ENCODE measurements around the gene MAGI2. TPM values are rescaled to one million over a fixed set of nuclear protein-coding genes. Genes with fewer than 3 reads are reported as not detected.

Gene MAGI2
- total RNA-seq, 1 experiment from 2014 or later = 0.07 TPM

- H3K4me1 Mint-ChIP-seq (ENCODE audit: insufficient read depth, unreplicated experiment) = no peaks in the 10 kb centered on the region
Observed at GRCh38 chr7:78955329-78955728, 498.1 kb downstream of the MAGI2 start.

GRCh38 chr7:78953726-78954363 is 499.6 kb downstream of the MAGI2 start:
- POLR2A ChIA-PET = no interaction called here
- no peaks in the 10 kb centered on the region for H3K9me3 Mint-ChIP-seq (ENCODE audit: unreplicated experiment)
- no peak for TF ChIP-seq CTCF (IDR thresholded peaks at IDR 0.05; ENCODE audit: unreplicated experiment)
- intact Hi-C loops (cut with micrococcal nuclease) = loop anchor here (10.0 kb wide), 1 partner anchor 211 kb away; no protein-coding TSS in a partner anchor
- no peaks in the 10 kb centered on the region for H3K36me3 Mint-ChIP-seq (ENCODE audit: insufficient read depth, unreplicated experiment)
- peaks cover 86% of the 10 kb centered on the region for H3K27me3 Mint-ChIP-seq (ENCODE audit: insufficient read depth, unreplicated experiment)
- no peak for DNase-seq (ENCODE audit: unreplicated experiment)
- H3K27ac Mint-ChIP-seq (ENCODE audit: low read depth, unreplicated experiment) = no peak overlapping the region
- H3K4me3 Mint-ChIP-seq (ENCODE audit: unreplicated experiment) = no peak overlapping the region
- BruUV-seq (replicated peaks) = no TSS peak
- no peaks in the 10 kb centered on the region for H3K4me1 Mint-ChIP-seq (ENCODE audit: insufficient read depth, unreplicated experiment)
- CTCF ChIA-PET = interaction anchor here (0.7 to 0.9 kb wide), 2 partner anchors 29 to 400 kb away, joined by 3 to 4 read pairs; no protein-coding TSS in a partner anchor

More at GRCh38 chr7:78955329-78955728, 498.1 kb downstream of the MAGI2 start:
- ChIA-PET CTCF (no interaction called here), POLR2A (no interaction called here)
- Mint-ChIP-seq H3K27me3 (ENCODE audit: insufficient read depth, unreplicated experiment) (peaks cover 77% of the 10 kb centered on the region), H3K36me3 (ENCODE audit: insufficient read depth, unreplicated experiment) (no peaks in the 10 kb centered on the region), H3K4me3 (ENCODE audit: unreplicated experiment) (no peak overlapping the region), H3K27ac (ENCODE audit: low read depth, unreplicated experiment) (no peak overlapping the region), H3K9me3 (ENCODE audit: unreplicated experiment) (no peaks in the 10 kb centered on the region)
- no peak for DNase-seq (ENCODE audit: unreplicated experiment)
- BruUV-seq (replicated peaks) = no TSS peak
- intact Hi-C loops (cut with micrococcal nuclease) = loop anchor here (10.0 kb wide), 1 partner anchor 209 kb away; no protein-coding TSS in a partner anchor
- no peak for TF ChIP-seq CTCF (IDR thresholded peaks at IDR 0.05; ENCODE audit: unreplicated experiment)

- ChIA-PET CTCF (interaction anchor here (0.9 kb wide), 1 partner anchor 29 kb away, joined by 3 read pairs; no protein-coding TSS in a partner anchor), POLR2A (no interaction called here)
- Mint-ChIP-seq H3K4me3 (ENCODE audit: unreplicated experiment) (no peak overlapping the region), H3K27me3 (ENCODE audit: insufficient read depth, unreplicated experiment) (peaks cover 82% of the 10 kb centered on the region), H3K9me3 (ENCODE audit: unreplicated experiment) (no peaks in the 10 kb centered on the region), H3K36me3 (ENCODE audit: insufficient read depth, unreplicated experiment) (no peaks in the 10 kb centered on the region), H3K27ac (ENCODE audit: low read depth, unreplicated experiment) (no peak overlapping the region), H3K4me1 (ENCODE audit: insufficient read depth, unreplicated experiment) (no peaks in the 10 kb centered on the region)
- BruUV-seq (replicated peaks) = no TSS peak
- TF ChIP-seq CTCF (IDR thresholded peaks at IDR 0.05; ENCODE audit: unreplicated experiment) = no peak
- DNase-seq (ENCODE audit: unreplicated experiment) = no peak
- intact Hi-C loops (cut with micrococcal nuclease) = loop anchor here (10.0 kb wide), 1 partner anchor 212 kb away; no protein-coding TSS in a partner anchor
Observed at GRCh38 chr7:78953090-78953489, 500.4 kb downstream of the MAGI2 start.

GRCh38 chr7:78939669-78940068 is 513.8 kb downstream of the MAGI2 start:
- Mint-ChIP-seq H3K36me3 (ENCODE audit: insufficient read depth, unreplicated experiment) (no peaks in the 10 kb centered on the region), H3K4me3 (ENCODE audit: unreplicated experiment) (no peak overlapping the region), H3K9me3 (ENCODE audit: unreplicated experiment) (no peaks in the 10 kb centered on the region), H3K27ac (ENCODE audit: low read depth, unreplicated experiment) (no peak overlapping the region), H3K4me1 (ENCODE audit: insufficient read depth, unreplicated experiment) (no peaks in the 10 kb centered on the region), H3K27me3 (ENCODE audit: insufficient read depth, unreplicated experiment) (peaks cover 61% of the 10 kb centered on the region)
- no peak for DNase-seq (ENCODE audit: unreplicated experiment)
- no peak for TF ChIP-seq CTCF (IDR thresholded peaks at IDR 0.05; ENCODE audit: unreplicated experiment)
- POLR2A ChIA-PET = no interaction called here
- intact Hi-C loops (cut with micrococcal nuclease) = no loop called here
- BruUV-seq (replicated peaks) = no TSS peak
- CTCF ChIA-PET = no interaction called here

Measured in MCF 10A (cell line).